ENCODE measurements around the gene PPM1E.
"Not testable (repeated sequence)": the region's sequence is repeated elsewhere in the genome, so short reads cannot be mapped to it uniquely, and the experiment has no call there.

PPM1E gene

DNA sequence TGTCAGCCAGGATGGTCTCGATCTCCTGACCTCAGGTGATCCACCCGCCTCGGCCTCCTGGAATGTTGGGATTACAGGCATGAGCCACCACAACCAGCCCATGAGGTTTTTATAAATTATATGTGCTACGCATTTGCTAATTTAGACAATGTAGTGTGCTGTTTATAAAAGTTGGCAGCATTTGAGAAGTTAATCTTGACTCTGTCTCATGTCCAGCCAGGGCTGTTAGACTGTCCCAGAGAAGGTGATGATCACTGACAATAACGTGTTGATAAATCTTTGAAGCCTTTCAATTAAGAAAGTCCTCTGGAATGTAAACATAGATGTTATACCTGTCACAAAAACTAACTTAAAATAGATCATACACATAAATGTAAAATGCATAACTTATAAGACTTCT, 82.0 kb downstream of the PPM1E start:
- in situ Hi-C loops (cut with MboI; ENCODE audit: low sequenced_read_pairs), result no loop called here

DNA sequence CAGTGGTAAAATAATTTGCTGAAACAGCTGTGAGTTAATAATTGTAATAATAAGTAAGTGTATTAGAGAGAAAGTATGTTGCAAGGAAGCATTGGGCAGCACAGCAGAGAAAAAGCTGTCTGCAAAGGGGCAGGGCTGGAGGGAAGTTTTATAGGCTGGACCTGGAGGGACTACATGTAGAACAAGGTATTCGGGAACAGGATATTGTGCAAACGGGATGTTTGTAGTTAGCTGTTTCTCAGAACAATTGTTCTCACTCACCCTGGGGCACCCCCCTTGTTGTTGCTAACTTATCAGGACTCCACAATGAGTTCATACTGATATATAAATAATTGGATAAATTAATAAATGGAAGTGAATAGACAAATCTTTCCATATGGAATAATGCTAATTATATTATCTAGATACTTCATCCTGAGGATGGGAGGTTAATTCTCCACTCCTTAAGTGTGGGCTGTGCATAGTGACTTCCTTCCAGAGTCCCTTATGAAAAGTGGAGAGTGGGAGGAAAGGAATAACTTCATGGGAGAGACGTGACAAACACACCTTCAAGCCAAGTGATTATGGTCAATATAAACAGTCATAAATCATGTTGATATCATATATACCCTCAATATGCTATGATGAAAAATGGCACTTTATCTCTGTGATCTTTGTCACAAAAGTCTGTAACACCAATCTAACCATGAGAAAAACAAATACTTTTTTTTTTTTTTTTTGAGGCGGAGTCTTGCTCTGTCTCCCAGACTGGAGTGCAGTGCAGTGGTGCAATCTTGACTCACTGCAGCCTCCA, 85.4 kb downstream of the PPM1E start:
- in situ Hi-C loops (cut with MboI; ENCODE audit: low sequenced_read_pairs), result no loop called here

DNA sequence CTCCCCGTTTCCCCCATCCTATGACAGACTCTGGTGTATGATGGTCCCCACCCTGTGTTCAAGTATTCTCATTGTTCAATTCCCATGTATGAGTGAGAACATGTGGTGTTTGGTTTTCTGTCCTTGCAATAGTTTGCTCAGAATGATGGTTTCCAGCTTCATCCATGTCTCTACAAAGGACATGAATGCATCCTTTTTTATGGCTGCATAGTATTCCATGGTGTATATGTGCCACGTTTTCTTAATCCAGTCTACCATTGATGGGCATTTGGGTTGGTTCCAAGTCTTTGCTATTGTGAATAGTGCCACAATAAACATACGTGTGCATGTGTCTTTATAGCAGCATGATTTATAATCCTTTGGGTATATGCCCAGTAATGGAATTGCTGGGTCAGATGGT, 90.8 kb downstream of the PPM1E start:
- in situ Hi-C loops (cut with MboI; ENCODE audit: low sequenced_read_pairs), result not testable (repeated sequence)

DNA sequence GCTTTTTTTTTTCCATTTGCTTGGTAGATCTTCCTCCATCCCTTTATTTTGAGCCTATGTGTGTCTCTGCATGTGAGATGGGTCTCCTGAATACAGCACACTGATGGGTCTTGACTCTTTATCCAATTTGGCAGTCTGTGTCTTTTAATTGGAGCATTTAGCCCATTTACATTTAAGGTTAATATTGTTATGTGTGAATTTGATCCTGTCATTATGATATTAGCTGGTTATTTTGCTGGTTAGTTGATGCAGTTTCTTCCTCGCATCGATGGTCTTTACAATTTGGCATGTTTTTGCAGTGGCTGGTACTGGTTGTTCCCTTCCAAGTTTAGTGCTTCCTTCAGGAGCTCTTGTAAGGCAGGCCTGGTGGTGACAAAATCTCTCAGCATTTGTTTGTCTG, 94.5 kb downstream of the PPM1E start:
- in situ Hi-C loops (cut with MboI; ENCODE audit: low sequenced_read_pairs), result not testable (repeated sequence)

DNA sequence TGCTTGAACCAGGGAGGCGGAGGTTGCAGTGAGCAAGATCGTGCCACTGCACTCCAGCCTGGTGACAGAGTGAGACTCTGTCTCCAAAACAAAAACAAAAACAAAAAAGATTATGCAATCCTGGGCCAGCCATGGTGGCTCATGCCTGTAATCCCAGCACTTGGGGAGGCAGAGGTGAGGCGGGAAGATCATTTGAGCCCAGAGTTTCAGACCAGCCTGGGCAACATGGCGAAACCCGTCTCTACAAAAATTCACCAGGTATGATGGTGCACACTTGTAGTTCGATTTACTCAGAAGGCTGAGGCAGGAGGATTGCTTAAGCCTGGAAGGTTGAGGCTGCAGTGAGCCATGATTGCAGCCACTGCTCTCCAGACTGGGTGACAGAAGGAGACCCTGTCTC, 109.6 kb downstream of the PPM1E start:
- in situ Hi-C loops (cut with MboI; ENCODE audit: low sequenced_read_pairs), result no loop called here

DNA sequence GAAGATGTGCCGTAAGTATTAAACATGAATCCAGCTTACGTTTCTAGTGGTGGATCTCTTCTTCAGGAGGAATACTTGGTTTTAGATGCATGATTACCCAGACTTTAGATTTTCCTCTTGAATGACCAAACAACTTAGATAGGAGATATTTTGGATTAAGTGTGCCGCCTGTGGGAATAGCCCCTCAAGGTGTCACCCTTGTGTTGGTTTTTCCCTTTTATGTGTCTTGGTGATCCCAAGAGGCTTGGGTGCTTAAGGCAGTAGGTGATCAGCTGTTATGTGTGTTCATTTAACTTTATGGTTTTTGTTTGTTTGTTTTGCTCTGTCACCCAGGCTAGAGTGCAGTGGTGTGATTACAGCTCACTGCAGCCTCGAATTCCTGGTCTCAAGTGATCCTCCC, 115.1 kb downstream of the PPM1E start:
- in situ Hi-C loops (cut with MboI; ENCODE audit: low sequenced_read_pairs), result no loop called here

DNA sequence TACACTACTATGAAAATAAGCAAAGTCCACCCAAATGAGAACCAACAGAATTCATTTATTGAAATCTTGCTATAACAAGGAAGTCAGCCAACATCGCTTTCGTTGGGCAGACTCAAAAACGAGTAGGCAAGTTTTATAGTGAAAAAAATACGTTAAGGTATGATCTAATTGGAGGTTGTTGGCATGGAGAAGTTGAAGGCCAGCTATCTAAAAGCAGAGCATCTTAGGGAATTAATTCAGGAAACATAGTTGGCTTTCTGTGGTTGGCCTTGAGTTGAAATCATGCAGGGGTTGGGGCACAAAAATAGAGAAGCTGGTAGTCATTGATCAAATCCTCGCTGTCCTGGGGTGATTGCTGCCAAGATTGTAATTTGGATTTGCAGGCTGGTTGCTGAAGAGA, 118.3 kb downstream of the PPM1E start:
- in situ Hi-C loops (cut with MboI; ENCODE audit: low sequenced_read_pairs), result no loop called here

DNA sequence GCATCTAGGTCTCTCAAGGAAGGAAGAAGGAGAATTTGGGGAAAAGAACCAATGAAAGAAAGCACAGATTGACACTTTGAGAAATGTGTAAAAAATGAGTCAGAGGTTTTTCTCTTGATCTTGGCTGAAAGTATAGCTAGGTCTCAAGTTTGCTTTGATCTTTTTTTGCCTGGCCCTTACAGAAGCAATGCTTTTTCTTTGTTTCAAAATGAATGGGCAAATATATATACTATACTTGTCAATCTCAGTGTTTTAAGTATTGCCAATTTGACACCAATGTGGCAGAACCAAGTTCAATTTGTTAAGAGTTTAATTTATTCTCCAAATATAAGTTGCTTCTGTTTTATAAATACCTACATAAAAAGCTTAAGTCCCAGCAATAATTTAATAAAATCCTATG, 119.6 kb downstream of the PPM1E start:
- in situ Hi-C loops (cut with MboI; ENCODE audit: low sequenced_read_pairs), result no loop called here

DNA sequence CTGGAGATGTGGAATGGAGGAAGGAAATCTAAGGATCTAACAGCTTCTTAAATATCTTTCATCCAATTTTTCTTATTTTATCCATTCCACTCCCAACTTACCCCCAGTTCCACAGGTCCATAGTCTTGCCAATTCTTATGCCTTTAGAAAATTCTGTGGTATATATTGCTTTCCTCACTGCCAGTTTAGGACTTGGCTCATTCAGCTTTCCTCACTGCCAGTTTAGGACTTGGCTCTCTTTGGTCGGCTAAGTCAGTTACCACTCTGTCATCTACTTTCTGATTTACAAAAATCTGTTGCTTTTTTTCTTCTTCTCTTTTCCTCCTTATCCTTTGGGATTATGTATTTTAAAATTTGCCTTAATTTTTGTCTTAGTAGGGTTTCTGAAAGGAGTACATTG, 128.5 kb downstream of the PPM1E start:
- in situ Hi-C loops (cut with MboI; ENCODE audit: low sequenced_read_pairs), result no loop called here

DNA sequence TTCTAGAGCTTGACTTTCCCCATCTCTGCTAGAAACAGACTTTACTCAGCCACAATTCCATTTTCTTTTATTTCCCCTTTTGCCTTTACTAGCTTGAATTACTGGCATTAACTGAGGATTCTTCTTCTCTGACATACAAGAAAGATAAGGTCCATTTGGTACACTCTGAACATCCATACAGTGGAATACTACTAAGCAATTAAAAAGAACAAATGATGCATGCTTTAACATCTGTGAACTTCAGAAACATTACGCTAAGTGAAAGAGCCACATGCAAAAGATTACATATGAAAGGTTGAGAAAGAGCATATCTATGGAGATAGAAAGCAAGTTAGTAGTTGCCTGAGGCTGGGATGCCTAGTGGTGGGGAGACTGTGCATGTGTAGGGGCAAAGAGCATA, 130.9 kb downstream of the PPM1E start:
- in situ Hi-C loops (cut with MboI; ENCODE audit: low sequenced_read_pairs), result no loop called here

DNA sequence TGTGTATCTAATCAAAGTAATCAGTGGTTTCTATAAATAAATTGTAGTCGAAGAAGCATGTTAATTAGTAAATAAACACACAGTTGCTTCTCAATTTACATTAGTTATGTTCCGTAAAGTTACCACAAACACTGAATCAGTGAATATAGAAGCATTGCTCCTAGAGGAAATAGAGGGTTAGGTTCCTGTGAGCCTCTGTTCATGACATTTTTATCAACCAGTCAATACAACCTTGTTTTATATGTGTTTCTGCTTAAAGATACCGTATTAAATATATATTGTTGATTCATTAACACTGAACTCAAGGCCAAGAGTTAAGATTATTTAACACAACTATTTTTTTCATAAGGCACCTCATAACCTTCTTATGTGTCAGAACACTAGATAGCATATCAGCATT, 134.3 kb downstream of the PPM1E start:
- in situ Hi-C loops (cut with MboI; ENCODE audit: low sequenced_read_pairs), result no loop called here

DNA sequence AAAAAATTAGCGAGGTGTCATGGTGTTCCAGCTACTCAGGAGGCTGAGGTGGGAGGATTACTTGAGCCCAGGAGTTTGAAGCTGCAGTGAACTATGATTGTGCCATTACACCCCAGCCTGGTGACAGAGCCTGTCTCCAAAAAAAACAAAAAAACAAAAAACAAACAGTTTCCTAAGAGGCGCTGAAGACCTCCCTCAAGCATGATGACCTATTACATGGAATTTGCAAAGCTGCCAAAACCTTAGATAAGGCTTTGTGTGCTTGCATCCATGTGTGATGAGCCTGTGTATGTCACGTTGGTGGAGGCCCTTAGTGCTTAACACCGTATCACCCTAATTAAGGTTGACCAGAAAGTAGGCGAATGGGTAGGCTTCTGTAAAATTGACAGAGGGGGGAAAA, 143.5 kb downstream of the PPM1E start:
- in situ Hi-C loops (cut with MboI; ENCODE audit: low sequenced_read_pairs), result no loop called here

DNA sequence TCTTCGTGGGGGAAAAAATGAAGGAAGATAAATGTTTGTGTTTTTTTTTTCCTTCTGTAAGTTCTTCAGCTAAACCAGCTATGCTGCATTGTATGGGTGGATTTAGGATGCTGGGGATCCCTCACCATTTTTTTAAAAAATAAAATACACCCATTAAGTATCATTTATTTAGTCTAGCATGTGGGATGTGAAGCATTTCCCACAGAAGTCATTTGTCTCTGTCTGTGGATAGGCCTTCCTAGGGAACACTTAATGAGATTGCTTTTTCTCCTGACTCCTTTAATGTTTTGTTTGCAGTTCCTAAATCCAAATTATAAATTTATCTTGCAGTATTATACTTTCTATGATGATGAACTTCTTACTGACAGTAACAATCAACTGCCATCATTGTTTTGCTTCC, 146.7 kb downstream of the PPM1E start:
- in situ Hi-C loops (cut with MboI; ENCODE audit: low sequenced_read_pairs), result no loop called here

DNA sequence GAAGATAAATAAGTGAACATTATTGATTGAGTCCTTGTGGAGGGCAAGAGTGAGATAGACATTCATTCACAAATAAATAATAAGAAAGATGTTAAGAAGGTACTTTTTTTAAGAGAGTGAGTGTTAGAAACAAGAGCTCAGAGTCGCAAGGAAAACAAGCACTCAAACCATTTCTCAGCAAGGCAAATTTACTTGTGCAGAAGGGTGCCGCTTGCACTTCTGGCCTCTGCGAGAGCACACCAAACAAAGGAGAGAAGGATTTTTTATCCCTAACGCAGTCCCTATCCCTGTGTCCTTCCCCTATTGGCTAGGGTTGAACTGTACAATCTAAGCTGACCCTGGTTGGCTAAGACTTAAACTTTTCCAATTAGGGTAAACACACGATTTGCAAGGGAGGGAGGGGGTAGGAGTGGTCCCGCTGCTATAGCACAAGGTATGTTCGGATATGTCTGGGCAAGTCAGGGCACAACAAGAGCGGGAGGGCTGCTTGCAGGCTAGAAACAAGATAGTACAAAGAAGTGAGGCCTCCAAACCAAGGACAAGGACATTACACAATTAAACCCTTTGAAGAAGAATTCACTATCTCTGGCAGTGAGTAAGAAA, 156.2 kb downstream of the PPM1E start:
- in situ Hi-C loops (cut with MboI; ENCODE audit: low sequenced_read_pairs), result no loop called here

DNA sequence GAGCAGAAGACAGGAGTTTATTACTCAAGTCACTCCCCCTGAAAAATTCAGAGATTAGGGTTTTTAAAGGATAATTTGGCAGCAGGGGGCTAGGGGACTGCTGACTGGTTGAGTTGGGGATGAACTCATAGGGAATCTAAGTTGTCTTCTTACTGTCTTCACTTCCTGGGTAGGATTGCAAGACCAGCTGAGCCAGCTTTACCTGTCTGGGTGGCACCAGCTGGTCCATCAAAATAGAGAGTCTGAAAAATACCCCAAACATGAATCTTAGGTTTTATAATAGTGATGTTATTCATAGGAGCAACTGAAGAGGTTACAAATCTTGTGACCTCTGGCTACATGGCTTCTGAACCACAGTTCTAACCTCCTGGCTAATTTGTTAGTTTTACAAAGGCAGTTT, 157.9 kb downstream of the PPM1E start:
- in situ Hi-C loops (cut with MboI; ENCODE audit: low sequenced_read_pairs), result no loop called here

DNA sequence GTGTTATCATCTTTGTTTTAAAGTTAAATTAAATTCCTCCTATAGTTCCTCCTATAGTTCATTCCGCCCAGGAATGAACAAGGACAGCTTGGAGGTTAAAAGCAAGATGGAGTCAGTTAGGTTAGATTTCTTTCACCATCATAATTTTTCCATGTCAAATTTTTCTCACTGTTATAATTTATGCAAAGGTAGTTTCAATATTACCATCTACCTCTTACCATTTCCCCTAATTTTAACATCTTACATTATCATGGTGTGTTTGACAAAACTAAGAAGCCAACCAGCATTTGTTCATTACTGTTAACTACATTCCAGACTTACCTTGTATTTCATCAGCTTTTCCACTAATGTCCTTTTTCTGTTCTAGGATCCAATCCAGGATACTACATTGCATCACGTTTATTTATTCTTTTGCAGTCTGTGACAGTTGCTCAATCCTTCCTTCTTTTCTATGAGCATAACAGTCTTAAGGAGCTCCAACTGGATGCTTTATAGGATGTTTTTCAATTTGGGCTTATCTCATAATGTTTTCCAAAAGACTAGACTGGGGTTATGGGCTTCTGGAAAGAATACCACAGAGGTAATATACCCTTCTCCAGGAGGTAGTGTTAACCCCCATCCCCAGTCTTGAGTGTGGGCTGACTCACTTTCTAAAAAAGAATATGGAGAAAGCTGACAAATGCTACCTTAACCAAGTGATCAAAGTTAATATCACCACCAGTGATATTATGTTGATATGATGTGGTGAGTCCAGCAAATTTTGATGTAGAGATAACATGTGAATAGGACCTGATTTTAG, 158.5 kb downstream of the PPM1E start:
- in situ Hi-C loops (cut with MboI; ENCODE audit: low sequenced_read_pairs), result no loop called here

DNA sequence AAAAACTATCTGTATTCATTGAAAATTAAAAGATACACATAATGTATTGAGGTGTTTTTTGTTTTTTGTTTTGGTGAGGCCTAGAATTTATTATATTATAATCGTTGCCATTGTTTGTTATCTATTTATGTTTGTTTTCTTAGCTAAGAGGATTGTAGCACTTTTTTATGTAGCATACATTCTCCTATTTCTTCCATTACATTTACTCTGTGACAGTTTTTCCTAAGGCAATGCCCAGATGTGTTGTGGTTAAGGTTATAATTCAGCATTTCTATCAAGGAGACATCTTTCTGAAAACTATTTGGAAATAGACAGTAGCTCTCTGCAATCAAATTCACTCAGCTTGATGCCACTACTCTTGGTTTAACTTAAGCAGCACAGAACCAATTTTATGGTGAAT, 161.6 kb downstream of the PPM1E start:
- in situ Hi-C loops (cut with MboI; ENCODE audit: low sequenced_read_pairs), result no loop called here

DNA sequence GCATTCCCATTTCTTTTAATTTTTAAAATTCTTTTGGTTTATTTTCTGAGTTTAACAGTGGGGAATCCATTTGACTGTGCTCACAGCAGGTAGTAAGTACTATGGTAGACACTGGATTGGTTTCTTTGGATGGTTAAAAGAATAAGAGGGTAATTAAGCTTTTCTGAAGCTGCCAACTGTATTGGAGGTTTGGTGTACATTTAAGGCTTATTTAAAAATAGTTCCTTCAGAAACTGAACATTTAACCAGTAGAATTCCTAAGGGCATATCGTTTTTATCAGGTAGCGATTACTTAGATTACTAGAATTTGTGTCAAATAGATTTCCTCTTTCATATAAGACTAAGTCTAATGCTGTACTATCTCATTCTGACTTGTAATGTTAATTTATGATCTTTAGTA, 162.4 kb downstream of the PPM1E start:
- in situ Hi-C loops (cut with MboI; ENCODE audit: low sequenced_read_pairs), result no loop called here

DNA sequence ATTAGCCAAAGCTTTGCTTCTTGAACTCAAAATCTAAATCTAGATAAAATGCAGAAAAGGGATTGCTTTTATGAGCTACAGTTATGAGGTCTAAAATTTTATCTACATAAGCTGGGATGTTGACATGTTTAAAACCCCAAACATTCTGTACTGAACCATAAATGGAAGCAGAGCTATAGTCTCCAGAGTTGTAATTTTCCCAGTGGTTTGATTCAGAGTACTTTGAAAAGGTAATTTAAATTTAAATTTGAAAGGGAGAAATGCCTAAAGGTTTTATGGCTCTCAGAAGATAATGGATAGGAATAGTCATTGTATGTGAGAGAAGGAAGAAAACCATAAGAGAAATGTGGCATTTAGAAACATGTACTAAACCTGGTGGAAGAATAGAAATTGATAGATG, 163.2 kb downstream of the PPM1E start:
- in situ Hi-C loops (cut with MboI; ENCODE audit: low sequenced_read_pairs), result no loop called here

DNA sequence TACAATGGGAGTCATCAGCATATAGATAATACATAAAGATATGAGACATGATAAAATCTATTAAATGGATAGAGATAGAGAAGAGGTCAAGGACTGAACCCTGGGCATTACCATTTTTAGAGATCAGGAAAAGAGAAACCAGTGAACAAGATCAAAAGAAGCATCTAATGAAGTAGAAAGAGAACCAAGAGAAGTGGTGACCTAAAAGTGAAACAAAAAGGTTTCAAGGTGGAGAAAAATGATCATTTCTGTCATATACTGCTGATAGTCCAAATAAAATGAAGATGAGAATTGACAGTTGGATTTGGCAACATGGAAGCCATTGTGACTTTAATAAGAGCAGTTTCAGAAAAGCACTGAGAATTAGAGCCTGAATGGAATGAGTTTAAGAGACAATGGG, 165.1 kb downstream of the PPM1E start:
- in situ Hi-C loops (cut with MboI; ENCODE audit: low sequenced_read_pairs), result no loop called here

DNA sequence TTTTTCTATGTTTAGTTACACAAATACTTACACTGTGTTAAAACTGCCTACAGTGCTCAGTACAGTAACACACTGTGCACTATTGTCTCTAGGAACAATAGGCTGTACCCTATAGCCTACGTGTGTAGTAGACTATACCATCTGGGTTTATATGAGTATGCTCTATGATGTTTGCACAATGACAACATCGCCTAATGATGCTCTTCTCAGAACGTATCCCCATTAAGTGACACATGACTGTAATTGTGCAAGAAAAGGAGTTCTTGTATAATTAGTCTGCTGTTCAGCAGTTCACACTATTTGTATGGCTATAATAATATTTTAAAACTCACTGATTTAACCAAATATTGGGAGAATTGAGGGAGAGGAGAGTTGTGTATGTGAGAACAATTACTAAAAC, 177.3 kb downstream of the PPM1E start:
- in situ Hi-C loops (cut with MboI; ENCODE audit: low sequenced_read_pairs), result no loop called here

DNA sequence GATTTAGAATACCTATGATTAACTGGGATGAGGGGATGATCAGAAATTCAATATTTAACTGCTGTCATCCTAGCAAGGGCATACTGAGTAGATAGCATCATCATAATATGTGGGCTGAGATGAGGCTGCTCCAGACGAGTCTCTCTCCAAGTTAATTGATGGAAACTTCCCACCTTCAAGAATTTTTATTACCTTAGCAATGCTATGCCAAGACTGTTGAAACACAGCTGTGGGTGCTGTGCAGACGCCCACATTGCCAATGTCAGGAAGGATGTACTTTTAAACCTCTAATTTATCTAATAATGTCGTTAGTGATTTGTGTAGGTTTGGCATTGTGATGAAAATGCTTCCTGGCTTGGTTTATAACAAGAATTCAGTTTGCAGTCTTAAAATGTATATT, 180.6 kb downstream of the PPM1E start:
- in situ Hi-C loops (cut with MboI; ENCODE audit: low sequenced_read_pairs), result no loop called here

Measured in HL-60/S4 (cell line).